HG02973 (cell line): ENCODE data around the gene CCDC60.

ENCODE experiments used
- ATAC-seq: cut with Tn5 transposase; IDR thresholded peaks from one replicate; pipeline ENCODE4 v1.9.1; 2021; ENCODE audit warnings: moderate library complexity; ENCODE audit not compliant: unreplicated experiment

Gene CCDC60

DNA sequence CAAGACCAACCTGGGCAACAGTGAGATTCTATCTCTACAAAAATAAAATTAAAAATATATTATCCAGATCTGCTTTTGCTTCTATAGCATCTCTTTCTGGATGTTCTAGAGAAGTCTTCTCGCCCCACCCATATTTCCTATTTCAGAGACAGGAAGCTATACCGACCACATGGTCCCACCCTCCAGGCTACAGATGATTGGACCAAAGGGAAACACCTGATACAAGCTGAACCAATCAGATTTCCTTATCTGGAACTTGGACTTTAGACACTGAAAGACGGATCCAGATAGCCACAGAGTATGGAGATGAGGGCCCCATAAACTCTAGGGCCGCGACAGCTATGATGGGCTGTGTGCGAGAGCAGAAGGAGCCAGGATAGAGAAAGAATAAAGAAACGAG, 48.7 kb downstream of the CCDC60 start:
- ATAC-seq, result no peak

DNA sequence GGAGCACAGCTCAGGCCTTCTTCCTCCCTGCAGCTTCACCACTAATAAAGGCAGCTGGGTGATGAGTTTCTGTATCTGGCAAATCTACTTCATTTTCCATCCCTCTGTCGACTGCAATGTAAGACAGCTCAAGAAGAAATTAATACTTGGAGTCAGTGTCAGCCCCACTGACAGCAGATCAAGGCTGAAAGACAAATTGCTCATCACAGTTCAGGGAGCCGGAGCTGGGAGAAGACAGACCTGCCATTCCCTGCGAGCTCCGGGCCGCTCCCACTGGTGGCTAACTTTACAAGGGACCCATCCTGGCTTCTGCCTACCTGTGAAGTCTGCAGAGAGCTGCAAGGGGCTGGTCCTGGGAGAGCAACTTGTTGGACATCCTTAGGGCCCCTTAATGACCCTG, 49.8 kb downstream of the CCDC60 start:
- ATAC-seq, result no peak

DNA sequence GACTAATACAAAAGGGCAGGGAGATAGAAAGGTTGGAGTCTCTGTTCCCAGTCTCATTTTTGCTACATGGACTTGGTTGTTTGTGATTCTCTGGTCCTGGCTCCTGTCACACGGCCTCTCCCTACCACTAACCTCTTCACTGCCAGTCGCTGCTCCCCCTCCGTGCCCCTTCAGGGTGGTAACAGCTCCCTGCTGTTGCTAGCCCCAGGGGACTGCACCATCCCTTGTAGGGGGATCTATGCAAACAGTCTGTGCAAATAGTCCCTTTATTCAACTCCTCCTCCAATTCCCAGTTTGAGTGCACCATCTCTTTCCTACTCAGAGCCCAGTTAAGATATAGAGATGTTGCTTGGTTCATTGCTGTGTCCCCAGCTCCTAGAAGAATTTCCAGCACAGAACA, 51.1 kb downstream of the CCDC60 start:
- ATAC-seq, result no peak

DNA sequence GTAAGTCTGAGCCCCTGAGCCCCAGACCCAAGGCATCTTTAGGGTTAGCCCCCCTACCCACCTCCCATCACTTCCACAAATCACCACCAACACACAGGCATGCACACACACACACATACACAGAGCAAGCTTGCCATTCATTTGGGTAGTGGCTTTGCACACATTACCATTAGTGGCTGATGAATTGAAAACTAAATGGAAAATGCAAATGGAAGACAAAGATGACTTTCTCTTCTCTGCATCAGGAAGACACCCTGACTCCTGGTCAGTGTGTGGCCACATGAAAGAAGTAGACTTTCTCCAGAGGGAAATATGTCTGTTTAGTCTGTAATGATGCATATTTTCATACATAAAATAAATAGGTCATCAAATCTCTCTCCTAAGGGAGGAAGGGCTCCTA, 55.2 kb downstream of the CCDC60 start:
- no peak for ATAC-seq

DNA sequence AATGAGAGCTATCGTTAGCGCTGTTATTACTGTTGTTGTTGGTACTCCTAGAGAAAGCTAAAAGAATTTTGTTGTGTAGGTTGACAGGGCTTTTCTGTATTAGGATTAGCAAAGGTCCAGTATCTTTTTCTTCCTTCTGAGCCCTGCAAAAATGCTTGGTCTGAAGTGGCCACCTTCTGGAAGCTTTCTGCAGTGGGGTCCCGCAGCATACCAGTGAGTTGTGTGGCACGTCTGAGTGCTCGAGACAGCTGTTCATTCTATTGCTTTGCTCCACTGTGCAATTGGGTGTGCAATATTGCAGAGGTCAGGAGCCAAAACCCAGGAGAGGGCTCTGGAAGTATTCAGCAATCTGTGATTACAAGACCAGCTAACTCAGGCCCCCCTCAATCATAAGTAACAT, 57.1 kb downstream of the CCDC60 start:
- no peak for ATAC-seq

DNA sequence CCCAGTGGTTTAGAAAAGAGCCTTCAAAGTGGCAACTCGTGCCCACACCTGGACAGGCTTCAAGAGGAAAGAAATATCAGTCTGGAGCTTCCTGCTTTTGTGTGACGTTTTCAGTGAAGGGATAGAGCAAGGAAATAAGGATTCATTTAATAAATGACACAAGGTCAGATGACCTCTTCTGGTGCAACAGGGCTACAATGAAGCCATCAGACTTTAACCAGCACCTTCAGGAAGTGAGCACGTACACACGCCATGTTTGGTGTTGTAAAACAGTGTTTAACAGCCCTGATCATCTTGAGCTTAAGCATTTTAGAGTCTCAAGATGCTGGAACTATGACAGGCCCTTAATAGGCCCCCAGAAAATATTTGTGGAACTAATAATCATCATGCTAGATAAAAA, 59.1 kb downstream of the CCDC60 start:
- ATAC-seq, result no peak

DNA sequence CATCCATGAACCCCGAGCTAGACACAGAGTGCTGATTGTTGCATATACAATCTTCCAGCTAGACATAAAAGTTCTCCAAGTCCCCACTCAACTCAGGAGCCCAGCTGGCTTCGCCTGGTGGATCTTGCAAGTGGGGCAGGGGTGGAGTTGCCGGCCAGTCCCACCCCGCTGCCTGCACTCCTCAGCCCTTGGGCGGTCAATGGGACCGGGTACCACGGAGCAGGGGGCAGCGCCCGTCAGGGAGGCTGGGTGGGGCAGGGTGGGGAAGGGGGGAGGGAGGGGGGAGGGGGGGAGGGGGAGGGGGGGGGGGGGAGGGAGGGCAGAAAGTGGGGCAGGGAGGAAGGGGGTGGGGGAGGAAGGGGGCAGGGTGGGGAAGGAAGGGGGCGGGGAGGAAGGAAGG, 63.0 kb downstream of the CCDC60 start:
- ATAC-seq, result no peak

DNA sequence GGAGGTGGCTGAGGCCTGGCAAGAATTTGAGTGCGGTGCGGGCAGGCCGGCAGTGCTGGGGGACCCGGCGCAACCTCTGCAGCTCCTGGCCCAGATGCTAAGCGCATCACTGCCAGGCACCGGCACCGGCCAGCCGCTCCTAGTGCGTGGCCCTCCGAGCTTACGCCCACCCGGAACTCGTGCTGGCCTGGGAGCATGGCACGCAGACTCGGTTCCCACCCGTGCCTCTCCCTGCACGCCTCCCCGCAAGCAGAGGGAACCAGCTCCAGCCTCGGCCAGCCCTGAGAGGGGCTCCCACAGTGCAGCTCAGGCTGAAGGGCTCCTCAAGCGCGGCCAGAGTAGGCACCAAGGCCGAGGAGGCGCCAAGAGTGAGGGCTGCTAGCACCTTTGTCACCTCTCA, 63.7 kb downstream of the CCDC60 start:
- ATAC-seq, result no peak

DNA sequence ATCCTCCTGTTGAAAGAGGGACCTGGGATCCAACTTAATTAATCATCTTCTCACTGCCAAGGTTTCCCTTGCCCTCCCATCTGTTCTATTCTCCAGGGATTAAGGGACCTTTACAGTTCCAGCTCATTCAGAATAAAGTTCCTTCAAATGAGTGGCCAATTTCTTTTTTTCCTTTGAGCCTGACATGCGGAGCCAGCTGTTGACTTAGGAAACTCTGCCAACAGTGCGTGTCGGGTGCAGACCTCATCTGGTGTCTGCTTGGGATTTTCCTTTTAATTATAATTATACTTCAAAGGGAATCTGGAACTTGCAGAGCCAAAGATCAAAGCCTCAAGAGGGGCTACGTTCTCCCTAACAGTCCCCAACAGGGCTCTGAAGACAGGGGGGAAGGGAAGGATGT, 64.8 kb downstream of the CCDC60 start:
- ATAC-seq, result no peak

DNA sequence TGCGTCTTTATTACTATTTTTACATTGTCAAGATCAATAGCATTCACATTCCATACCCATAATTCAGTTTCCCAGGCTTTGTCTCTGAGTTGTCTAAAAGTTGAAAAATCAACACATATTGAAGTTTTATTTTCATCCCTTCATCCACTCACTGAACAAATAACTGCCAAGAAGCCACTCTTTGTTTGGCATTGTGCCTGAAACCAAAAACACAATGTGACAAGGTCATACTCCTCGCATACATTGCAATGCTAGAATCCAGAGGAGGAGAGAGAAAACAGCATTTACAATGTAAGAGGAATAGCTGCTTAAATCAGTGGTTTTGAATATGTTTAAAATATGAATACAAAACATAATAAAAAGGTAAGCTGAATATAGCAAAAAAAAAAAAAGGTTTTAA, 71.8 kb downstream of the CCDC60 start:
- no peak for ATAC-seq

DNA sequence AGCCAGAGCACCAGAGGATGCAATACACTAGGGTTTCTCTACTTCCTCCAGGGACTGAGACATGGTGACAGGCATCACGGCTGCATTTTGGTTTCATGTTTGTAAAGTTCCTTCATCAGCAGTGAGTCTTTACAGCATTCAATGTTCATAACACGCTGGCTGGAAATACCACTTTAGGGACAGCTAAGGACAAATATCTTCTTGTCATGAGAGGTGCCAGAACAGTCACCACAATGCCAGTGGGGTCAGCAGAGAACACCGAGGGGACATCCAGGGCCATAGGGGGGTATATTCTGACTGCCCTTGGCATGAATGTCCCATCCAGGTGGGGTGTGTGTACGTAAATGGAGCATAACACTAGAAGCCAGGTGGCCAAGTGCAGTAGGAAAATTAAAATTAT, 72.3 kb downstream of the CCDC60 start:
- ATAC-seq, result no peak

DNA sequence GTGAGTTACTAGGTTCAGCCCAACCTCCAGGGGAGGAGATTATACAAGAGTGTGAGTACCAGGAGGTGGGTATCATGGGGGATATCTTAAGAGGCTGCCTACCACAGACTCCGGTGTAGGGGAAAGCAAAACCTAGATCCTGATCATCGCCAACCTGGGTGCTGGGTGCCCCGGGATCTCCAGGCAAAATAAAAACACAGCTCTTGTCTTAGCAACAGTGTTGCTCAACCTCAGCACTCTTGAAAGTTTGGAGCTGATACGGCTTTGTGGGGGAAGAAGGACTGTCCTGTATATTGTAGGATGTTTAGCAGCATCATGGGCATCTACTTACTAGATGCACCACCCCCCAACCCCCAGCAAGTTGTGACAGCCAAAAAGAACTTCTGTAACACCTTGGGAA, 74.5 kb downstream of the CCDC60 start:
- ATAC-seq, result no peak

DNA sequence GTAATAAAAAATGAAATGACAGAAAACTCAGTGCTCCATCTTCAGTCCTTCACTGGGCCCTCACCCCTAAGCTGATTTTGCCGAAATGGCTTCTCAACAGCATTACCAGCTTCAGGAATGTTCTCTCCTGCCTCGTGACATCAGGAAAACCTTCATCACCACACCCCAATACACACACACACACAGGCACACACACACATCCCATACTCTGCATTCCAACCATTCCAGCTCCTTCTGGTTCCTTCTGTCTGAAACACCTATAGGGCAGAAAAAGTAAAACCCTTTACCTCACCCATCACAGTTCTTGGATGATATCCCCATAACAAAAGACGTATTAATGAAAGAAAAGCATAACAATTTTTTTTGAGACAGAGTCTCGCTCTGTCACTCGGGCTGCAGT, 75.9 kb downstream of the CCDC60 start:
- ATAC-seq, result no peak

DNA sequence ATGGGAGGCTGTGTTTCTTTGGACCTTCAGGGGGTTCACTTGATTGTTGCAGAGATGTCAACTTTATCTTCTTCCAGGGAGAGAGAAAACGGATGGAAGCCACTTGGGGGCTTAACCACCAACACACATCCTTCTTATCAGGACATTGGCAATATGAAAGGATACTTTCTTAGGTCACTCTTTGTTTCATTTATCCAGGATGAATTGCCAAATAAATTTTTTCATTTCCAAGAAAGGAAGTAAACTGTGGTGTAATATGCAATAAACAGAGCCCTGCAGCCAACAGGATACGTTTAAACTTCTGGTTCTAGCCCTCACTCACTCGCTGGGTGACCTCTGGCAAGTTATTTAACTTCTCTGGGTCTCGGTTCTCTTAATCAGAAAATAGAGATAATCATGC, 77.8 kb downstream of the CCDC60 start:
- no peak for ATAC-seq

DNA sequence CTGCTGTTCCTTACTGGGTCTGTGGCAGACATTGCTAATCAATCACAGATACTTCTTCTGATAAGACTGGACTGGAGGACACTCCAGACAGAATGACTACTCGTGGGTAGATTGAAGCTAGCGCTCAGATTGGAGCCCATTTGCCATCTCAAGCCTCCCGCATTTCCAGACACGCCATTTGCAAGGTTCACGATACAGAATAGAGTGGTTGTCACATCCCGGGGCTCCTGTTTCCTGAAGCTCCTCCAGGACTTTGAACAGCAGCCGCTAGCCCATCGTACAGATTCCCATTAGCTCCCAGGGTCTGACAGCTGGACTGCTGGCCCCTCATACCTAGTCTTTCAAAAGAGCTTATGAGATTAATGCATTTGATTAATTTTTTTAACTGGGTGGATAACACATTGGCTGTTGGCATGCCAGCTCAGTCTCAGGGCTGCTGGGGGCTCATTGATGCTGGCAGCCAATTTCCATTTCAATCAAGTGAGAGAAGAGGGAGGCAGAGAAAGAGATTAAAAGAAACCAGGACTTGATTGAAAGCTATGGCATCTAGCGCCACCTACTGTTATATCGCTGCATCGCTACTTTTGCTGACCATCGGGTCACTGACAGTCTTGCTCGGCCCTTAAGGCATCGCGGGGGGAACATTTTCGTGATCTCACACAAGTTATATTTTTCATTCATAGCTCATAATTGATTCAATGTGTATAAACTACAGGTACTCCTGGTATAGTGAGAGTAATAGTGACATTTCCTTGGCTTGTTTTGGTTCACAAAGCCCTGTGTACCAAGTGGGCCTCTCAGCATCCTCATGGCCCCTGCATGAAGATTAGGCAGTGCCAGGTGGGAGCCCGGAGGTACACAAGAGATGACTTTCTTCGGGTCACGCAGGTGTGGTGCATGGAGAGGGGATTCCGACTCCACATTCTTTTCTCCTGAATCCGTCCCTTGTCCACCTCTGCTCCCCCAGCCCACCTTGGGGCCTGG, 78.6 kb downstream of the CCDC60 start:
- ATAC-seq, result no peak

DNA sequence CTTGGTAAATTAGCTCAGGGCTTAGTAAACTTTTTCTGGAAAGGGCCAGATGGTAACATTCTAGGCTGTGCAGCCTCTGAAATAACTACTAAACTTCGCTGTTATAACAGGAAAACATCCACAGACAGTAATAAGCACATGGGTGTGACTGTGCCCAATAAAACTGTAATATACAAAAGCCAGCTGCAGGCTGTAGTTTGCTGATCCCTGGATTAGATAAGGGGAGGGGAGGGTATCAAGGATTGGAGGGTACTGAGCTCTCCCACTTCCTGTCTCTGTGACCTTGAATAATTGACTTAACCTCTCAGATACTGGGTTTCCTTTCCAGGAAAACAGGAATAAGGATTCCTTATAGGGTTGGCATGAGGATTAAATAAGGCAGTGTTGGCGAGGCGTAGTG, 81.2 kb downstream of the CCDC60 start:
- no peak for ATAC-seq

DNA sequence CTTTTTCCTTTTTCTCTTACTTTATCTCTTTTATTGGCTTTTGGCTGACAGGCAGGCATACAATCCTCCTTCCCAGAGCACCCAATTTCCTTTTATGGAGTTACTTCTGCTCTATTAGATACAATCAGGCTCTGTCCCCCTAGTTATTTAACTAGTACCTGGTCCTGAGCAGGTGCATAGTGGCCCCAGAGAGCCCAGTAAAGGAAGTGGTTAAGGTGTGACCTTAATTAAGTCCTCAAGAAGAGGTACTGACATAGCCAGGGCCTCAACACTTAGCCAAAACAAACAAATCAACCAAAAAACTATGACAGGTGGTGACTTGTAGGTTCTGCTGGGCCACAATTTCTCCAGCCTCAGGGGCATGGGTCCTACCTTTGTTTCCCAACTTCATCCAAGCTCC, 82.9 kb downstream of the CCDC60 start:
- ATAC-seq, result no peak

DNA sequence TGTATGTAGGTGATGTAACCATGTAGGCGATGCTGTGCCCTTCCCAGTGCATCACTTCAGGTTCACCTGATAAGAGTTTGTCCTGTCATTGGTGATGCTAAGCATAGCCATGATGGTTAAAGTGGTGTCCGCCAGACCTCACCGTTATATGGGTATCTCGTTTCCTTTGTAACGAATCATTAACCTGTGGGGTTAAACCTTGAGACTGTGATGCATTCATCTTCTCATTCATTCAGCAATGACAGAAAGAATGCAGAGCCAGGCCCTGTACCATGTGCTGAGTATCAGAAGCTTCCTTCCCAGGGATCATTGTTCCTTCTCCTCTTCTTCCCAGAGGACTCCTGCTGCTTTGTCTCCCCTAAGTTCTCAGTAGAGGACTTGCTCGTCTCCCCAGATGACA, 84.9 kb downstream of the CCDC60 start:
- no peak for ATAC-seq

DNA sequence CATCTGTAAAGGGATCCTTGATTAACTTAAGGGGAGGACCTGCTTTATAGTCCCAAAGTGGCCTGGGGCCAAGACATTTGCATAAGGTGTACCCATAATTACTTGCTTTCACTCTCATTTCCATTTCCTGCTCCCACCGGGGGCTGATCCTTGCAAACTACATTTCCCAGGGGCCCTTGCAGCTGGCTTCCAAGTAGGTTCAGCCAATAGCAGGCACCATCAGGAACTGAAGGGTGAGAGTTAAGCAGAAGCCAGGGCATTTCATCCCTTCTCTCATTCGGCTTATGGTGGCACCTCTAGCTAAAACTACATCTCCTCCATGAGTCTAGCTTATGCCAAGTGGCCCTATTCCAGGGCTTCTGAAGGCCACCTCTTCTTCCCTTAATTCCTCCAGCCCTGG, 88.8 kb downstream of the CCDC60 start:
- no peak for ATAC-seq

DNA sequence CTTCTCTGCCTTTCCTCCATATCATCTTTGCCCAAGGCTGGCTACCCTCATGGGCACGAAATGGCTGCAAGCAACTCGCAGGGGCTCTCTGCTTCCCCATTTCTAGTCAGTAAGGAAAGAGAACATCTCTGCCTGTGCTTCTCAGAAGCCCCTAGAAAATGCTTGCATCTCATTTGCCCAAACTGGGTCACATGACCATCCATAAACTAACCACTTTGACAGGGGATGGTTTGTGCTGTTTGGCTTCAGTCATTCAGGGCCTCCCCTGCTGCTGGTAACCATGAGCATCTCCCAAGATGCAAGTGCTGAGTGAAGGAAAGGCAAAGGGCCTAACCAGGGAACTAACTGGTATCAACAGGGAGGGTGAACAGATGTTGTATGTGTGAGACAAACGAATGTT, 91.1 kb downstream of the CCDC60 start:
- no peak for ATAC-seq

DNA sequence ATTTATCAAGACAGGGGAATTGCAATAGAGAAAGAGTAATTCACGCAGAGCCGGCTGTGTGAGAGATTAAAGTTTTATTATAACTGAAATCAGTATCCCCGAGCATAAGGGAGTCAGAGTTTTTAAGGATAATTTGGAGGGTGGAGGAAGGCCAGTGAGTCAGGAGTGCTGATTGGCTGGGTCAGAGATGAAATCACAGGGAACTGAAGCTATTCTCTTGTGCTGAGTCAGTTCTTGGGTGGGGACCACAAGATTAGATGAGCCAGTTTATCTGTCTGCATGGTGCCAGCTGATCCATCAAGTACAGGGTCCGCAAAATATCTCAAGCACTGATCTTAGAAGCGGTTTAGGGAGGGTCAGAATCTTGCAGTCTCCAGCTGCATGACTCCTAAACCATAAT, 96.6 kb downstream of the CCDC60 start:
- no peak for ATAC-seq

DNA sequence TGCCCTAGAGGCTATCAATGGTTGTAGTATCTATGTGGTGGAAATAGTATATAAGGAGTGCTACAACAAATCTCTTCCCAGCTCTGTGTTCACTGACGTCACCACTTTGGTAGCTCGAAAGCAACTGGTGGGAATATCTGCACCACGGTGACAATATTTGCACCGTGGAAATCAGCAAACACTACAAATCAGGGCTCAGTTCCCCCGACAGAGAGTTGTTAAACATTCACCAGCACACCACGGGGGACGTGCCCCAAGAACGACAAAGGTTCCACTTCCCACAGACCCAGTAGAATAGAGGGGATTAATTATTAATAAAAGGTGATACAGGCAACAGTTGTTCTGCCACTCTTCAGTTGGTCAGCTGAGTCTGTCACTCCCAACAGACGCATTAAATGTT, 98.4 kb downstream of the CCDC60 start:
- no peak for ATAC-seq

DNA sequence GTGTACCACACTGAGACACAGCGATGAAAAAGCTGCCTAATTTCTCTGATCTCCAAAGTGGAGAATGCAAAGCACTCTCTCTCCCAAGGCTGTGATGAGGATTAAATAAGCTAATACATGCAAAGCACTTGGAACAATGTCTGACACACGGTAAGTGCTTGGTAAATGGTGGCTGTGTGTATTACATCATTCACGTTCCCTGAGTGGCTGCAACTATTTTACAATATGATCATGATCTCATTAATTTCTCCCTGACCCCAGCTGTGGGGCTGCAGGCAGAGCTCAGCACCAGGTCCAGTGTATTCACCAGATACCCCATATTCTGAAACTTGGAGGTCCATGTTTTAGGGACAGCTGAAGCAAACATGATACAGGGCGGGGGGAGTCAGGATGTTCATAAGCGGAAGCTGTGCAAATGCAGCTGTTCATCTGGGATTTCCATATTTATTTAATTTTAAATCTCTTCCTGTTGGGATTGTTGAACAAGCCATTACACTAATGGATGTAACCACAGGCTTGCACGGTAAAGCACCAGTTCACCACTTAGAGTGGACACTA, 106.4 kb downstream of the CCDC60 start:
- ATAC-seq, result no peak
